NOMO-1 treated with DMSO at 0.1 percent for 48 hours (cell line): ENCODE measurements around the gene ZNF618.

ENCODE experiments used
- DNase-seq: peaks from one replicate; lab custom pipeline; 2025; ENCODE audit not compliant: unreplicated experiment; lab: John Stamatoyannopoulos, UW

Gene ZNF618

DNA sequence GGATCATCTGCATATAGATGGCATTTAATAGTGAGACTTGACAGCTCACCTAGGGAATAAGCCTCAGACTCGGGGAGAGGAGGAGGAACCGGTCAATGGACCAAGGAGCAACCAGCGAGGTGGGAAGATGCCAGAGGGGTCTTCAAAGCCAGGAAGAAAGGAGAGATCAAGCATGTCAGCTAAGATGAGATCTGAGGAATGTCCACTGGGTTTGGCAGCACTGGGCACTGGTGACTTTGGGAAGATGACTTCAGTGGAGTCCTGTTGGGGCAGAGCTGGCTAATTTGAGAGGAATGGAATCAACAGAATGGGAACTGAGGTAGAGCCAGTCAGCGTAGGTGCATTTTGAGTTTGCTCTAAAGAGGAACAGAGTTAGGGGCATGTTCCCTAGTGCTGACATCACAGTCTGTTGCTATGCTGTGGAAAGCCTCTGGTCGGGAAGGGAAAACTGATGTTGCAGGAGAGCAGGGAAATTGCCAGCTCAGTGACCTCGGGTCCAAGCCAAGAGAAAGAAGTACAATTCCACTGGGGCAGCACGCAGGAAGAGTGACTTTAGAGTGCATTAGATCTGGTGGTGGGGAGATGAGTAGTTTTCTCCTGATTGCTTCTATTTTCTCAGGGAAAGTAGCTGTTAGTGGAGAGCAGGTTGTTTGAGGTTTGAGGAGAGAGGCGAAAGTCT, 56.9 kb downstream of the ZNF618 start:
- DNase-seq: no peak

DNA sequence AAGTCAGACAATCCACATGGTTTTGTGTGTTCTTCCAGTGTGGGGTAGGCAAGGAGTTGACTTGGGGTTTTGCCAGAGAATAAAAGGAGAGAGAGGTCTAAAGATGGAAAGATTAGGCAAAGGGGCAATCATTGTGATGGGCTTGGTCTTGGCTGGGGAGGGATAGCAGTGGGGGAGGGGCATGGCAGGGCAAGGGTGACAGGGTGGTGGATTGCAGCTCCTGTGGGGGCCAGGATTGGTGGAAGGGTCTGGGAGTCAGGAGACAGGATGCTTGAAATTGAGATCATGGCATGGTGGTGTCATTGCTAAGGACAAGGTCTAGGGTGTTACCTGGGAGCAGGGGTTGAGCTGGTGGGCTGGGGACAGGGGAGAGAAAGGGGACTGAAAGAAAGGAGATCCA, 57.6 kb downstream of the ZNF618 start:
- DNase-seq: no peak

DNA sequence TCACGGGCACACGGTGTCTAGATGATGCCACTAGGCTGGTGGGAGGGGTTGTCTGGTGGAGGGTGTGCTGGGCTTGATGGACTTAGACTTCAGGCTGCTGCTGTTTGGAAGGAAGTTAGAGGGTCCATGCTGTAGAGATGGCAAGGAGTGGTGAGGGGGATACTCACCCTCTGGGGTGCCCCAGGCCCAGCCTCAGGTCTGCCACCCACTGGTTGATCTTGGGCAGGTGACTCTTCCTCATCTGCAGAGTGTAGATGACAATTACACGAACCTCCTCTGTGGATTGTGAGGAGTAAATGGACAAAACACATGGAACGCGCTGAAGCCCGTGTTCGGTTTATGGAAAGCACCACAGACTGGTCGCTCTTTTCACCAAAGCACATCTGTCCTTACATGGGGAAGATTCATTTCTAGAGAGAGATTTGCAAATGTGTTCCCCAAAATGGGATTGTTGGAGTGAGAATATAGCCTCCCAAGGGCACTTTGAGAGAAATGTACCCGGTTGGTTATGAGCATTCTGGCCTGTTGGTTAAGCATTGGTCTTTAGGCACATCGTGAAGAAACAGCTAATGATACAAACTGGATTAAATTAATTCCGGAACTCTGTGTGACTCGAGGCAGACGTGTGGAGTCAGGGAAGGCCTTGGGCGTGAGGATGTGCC, 58.2 kb downstream of the ZNF618 start:
- DNase-seq: no peak

DNA sequence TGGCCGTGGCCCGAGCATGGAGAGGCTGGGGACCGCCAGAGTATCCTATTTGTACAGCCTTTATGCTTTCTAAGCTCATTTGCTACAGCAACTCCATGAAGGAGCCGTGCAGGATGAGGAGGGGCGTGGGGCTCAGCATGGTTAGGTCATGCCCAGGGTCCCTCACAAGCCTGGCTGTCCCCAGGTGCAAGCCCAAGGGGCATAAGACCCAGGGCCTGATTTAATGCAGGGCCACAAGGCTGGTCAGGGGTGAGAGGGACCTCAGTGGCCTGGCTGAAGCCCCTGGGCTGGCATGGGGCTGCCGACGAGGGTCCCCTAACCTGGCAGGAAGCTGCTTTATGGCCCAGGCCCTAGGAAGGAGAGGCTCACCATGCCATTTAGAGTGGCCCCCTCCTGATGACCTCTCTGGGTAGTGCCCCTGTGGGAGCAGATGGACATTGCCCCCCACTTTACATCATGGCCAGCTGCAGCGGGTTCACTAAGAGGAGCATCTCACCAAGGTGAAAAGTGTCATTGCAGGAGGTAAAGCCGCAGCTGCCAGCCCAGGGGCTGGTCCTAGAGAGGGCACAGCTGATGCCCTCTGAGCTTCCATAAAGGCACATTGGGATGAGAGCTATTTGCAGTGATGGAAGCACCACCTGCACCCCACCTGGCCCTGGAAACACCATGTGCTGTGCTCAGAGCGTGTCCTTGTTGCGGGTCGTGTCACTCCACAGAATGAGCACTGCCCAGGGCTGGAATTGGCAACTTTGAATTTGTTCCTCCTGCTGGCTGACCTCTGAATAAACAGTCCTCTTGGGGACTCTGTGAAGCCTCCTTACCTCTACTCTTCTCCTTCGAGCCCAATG, 58.9 kb downstream of the ZNF618 start:
- no peak for DNase-seq

DNA sequence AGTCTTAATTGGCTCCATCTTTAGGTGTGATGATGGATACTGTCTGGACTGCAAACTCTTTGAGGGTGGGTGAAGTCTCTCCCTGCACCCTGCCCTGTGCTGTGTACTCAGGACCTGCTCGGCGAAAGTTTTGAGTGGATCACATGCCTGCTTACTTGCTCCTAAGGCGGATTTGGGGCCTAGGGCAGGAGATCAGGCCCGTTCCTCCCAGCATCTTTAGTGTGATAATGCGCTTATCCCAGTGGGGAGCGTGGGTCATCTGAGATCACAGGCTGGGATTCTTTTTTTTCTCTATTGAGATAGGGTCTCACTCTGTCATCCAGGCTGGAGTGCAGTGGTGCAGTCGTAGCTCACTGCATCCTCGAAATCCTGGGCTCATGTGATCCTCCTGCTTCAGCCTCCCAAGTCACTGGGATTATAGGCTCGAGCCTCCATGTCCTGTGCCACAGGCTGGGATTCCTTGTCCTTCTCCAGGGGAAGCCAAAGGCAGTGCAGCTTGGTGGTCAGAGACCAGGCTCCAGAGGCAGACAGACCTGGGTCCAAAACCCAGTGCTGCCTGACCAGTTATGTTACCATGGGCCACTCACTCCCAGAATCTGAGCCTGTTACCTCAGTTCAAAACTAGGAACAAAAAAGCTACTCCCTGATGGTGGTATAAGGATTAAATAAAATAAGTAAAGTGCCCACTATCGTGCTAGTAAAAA, 59.7 kb downstream of the ZNF618 start:
- no peak for DNase-seq

DNA sequence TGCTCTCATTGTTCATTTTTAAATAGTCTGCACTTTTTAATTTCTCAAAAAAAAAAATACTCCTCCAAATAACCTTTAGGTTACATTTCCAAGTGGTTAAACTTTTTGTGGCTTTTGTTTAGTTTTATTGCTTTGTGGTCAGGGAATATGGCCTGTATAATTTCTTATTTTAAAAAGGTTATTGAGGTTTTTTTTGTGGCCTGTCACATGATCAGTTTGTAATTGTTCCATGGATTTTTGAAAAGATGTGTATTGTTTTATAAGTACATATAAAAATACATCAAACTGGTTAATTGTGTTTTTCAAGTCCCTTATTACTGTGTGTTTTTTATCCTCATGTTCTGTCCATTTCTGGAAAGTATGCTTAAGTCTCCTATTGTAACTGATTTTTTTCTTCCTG, 64.0 kb downstream of the ZNF618 start:
- DNase-seq: no peak

DNA sequence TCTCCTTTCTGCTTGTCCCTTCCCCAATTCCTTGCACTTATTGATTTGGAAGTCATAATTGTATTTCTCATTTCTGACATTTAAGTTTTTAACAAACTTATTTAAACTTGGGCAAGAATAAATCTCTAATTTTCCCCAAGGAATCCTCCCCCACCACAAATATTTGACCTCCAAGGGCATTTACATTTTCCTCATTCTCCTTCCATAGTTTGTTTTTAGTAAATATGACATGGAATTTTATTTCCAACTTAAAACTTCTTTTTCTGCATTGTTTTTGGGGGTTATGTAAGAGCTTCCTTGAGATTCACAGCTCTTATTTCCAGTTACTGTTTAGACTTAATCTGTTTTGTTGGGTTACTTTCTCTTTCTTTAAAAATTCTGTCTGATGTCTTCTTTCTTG, 64.9 kb downstream of the ZNF618 start:
- DNase-seq: no peak

DNA sequence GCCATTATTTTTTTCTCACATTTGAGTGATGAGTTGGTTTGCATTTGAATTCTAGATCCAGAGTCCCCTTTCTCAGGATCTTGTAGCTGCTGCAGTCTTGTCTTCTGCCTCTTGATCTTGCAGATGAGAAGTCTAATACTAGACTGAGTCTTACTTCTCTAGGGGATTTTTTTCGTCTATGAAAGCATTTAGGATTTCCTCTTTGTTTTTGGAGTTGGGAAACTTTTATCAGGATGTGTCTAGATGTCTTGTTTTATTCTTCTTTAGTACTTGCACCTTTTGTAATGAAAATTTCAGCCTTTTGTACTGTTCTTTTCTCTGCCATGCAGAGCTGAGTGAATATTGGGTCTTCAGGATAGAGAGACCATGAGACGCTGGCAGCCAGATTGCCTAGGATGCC, 65.4 kb downstream of the ZNF618 start:
- no peak for DNase-seq

DNA sequence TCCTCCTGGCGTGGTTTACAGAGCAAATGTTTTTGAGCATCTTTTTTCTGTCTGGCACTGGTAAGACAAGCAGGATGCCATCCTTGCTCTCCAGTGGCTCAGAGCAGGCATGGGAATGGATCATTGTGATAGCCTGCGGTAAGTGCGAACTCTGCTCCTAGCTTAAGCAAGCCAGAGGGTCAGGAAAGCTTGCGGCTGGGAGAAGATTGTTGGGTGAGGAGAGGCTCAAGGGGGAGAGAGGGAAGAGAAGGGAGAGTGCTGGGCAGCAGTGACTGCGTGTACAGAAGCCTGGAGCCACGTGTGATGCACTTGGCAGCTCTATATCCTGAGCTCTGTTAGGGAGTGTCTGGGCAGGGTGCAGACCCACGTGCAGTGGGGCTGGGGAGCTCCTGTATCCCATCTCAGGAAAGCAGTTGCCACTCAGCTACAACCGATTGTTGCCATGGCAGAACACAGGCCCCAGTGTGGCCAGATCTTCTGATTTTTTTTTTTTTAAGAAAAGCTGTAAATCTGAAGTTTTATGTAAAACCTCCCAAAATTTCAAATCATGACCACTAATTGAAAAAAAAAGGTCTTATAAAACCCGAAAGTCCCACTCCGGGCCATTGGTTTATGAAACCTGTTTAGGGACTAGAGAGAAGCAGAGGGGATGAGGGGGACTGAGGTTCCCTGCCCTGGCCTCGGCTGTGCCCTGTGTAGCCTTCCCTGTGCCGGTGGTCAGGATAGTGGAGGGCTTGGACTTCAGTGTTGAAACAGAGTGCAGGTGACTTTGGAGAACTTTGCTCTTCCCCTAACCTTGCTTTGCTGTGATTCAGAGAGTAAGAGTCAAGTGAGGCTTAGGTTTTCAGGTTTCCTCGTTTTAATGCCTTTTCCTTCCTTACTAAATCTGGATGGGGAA, 67.3 kb downstream of the ZNF618 start:
- DNase-seq: no peak

DNA sequence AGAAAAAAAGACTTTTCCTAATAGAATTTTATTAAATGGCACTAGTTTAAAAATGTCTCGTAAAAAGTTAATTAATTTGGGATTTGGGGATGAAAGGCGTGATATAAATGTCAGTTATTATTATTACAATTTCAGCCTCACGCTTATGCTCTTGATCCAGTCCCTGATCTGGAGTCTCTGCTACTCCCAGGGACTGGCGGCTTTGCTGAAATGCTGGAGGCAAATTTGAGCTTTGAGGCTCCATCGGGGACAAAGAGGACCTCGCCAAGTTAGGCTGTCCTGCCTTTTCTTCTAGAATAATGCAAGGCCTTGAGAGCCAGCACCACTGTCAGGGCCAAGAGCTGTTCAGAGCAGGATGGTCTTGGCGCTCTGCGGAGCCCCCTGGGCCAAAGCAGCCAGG, 69.7 kb downstream of the ZNF618 start:
- DNase-seq: no peak

DNA sequence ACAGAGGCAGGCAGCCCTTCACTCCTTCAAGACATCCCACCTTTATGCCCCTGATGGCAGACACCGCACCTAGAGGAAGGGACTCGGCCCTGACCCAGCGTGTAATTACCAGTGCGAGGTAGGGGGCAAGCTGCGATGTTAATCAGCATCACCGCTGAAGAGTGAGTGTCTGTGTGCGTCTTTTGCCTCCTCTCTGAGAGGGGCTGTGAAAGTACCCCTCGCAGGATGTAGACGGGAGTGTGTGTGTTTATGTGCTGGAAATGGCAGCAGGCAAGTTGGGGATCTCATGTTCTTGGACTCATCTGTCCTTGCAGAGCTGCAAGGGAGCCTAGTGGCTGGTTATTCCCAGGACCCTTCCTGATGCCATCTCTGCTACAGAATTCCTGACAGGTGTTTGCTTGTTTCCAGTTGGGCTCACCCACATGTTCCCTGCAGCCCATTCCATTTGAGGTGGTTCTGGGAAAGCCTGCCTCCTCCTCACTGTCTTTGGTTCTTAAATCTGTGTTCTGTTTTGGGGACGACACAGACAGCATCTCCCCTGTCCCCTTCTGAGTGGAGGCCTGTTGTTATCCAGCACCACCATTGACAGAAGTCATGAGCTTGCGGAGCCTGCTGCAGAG, 70.5 kb downstream of the ZNF618 start:
- no peak for DNase-seq

DNA sequence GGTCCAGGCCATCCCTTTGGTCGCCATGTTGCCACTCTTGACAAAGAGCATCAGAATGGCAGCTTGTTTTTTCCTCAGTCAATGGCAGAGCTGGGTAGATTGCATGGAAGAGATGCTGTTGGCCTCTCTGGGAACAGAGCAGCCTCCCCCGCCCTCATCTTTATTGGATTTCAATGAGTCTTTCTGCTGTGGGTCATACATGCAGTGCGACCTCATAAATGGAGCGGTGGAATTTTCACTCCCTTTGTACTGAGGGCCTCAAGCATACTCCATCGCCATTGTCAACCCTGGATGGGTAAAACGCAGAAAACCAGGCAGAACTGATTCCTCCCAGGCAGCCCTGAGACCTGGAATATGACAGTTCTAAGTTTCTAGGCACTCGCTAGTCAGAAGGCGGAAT, 71.8 kb downstream of the ZNF618 start:
- no peak for DNase-seq

DNA sequence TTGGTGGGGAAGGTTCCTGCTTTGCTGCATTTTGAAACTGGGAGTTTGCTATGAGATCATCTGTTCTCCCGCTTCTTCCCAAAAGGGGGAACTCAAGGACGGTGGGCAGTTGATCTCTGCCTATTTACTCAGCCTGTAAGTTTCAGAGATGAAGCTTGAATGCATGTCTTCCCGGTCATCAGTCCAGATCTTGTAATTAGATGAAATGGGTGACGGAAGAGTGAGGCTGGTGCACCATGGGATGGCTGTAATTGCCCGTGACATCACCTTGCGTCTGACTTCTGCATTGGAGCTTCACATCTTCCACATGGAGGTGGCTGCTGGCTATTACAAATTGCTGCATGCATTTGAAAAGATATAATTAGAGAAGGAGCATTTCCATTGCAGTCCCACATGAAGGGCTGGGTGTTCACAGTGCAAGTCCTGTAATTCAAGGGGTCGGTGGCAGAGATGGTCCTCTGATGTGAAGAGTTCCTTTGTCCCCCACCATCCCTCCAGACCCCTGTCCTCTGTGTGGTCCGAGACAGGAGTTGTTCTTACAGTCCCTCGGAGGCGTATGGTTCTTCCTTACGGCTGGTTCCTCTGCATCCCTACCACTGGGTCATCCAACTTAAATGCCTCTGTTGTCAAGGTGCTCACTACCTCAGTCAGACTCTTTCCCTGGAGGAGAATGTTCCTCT, 72.9 kb downstream of the ZNF618 start:
- no peak for DNase-seq

DNA sequence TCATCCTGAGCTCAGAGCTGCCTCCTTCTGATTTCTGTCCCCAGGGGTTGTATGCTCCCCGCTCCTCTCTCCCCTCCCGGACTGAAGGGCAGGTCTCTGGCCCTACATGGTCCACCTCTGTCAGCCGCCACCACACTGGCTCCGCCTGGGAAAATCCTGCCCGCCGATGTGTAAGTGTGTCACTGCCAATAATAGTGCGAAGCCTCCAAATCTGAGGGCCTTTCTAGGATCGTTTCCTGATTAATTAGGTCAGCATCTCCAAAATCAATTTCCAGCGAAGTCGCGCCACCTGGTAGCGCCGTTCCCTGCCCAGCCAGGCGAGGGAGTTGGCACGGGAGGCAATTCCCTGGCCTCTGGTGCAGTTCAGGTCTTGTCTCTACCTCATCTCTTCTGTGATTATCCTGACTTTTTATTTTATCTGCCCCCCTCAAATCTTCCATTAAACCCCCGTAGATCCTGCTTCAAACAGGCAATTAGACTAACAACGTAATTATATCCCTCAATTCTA, 73.5 kb downstream of the ZNF618 start:
- no peak for DNase-seq

DNA sequence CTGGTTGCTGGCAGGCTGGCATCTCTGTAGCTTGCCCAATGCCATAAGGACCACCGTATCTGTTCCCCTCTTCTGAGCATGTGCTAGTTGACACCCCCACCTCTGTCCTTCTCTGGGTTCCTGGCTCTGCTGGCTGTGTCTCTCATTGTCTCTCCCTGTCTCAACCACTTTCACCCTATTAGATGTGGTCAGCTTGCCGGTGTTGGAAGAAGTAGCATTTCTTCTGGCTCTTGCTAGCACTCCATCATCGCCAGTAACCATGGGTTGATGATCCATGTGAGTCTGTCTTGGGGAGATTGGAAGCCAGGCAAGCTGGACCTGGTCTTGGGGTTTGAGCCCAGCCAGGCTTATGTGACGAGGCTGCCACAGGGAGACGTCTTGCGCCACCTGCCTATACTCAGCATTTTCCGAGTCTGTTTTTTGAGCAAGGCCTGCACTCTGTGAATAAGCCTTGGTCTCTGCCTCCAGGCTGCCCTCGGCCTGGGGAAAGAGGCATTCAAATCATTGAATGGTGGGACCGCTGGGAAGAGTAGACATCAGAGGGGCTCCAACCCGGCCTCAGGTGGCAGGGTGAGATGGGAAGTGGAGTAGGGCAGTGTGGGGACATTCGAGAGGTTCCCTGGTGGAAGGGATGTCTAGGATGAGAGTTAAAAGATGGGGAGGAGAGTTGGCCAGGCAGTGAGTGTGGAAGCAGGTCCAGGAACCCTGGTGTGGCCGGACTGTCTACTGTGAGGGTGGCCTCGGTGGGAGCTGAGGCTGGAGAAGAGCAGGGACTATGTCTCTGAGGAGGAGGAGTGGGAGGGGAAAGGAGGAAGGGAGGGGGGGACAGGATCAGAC, 74.3 kb downstream of the ZNF618 start:
- no peak for DNase-seq

DNA sequence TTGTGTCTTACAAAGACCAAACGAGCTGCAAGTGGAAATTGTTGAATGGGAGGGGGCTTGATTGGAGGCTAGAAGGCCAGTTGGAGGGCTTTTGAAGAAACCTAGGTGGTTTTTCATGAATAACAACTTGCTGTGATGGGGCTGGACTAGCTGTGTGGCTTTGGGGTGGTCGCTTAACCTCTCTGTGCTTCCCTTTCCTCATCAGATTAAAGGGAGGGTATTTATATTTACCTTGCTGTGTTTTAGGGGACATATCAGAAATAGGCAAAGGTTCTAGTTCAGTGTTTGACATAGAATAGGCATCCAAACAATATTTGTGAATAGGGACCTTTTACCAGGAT, 74.9 kb downstream of the ZNF618 start:
- no peak for DNase-seq

DNA sequence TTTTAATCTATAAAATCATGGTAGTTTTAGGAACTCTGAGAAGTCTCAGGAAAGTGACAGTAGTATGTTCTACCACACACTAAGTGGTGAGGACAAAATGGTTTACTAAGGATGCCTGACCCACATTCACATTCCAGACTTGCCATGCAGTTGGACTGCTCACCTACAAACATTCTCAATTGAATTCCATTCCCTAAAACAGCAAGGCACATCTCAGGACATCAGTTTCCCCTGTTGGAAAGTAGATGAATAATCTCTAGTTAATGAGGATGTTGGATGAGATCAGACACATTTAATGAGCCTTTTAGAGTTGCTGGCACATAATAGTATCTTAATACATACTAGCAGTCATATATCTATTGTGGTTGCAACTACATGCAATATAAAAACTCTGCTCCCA, 76.6 kb downstream of the ZNF618 start:
- no peak for DNase-seq

DNA sequence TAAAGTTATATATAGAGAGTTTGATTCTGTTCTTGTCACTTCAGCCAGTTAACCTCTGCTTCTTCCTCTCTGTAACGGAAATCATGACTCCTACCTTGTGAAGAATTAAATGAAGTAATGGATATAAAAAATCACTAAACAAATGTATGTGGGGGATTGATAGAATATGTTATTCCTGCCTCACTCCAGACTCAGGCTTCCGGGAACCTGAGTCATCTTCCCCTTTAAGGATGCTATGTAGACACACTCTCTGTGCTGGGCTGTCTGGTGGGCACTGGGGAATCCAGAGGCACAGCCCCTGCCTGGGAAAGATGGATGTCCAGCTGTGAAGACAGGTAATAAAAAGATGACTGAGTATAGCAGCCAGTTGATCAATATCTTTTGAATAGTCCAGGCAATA, 77.4 kb downstream of the ZNF618 start:
- no peak for DNase-seq

DNA sequence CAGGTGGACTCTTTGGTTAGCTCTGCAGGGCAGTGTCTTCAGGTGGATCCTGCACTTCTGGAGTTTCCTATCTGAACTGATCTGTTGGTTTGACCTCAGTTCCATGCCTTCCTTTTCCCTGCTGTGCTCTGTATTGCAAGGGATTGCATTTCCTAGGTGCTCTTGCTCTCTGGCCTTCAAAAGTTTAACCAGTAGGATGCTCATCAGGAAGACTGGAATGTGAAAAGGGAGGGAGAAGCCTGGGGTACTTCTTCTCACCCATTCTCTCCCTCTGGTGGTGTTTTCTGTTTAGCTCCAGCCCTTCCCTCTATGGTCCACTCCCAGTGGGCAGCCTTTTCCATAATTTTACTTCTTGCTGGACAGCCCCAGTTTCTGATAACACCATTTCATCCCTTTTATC, 78.5 kb downstream of the ZNF618 start:
- no peak for DNase-seq
